NCI-H748 (cell line): ENCODE measurements around the gene MOSMO.

Source experiments
- DNase-seq: peaks from one replicate; lab custom pipeline; 2025; ENCODE audit not compliant: unreplicated experiment; lab: John Stamatoyannopoulos, UW

The MOSMO gene

GRCh38 chr16:22132801-22133200 is 124.9 kb downstream of the MOSMO start:
- DNase-seq, result no peak
